ENCODE measurements around the gene FBLIM1.

GRCh38 chr1:15740924-15741850 lies 17.4 kb upstream of the FBLIM1 start:
- TF ChIP-seq CTCF (IDR thresholded peaks at IDR 0.05; ENCODE audit: insufficient read depth, low read length, poor library complexity, severe bottlenecking) (peak; percentile 88), EZH2phosphoT487 (conservative IDR thresholded peaks at IDR 0.05; ENCODE audit: low read length) (no peak)

Measured in SU-DHL-6 (cell line).